ENCODE results near the gene VTA1. TPM values are rescaled to one million over a fixed set of nuclear protein-coding genes. Genes with fewer than 3 reads are reported as not detected.

The VTA1 gene
- total RNA-seq, 4 donors from 2014 or later, result 25.7 to 37.9 (median 28.2) TPM

GRCh38 chr6:142255785-142256184, 108.7 kb downstream of the VTA1 start:
- Histone ChIP-seq H3K9me3 (no peaks in the 10 kb centered on the region), H3K36me3 (no peaks in the 10 kb centered on the region), H3K27ac (replicated peaks in 1 of 4) (no peak overlapping the region), H3K4me1 (no peaks in the 10 kb centered on the region), H3K4me3 (no peak overlapping the region), H3K27me3 (no peaks in the 10 kb centered on the region)
- intact Hi-C loops (cut with DNase I), result no loop called here
- no peak for TF ChIP-seq POLR2AphosphoS5 (IDR thresholded peaks at IDR 0.05)
- TF ChIP-seq POLR2A (IDR thresholded peaks at IDR 0.05; ENCODE audit: low read depth), result no peak
- TF ChIP-seq EP300 (IDR thresholded peaks at IDR 0.05), result no peak
- TF ChIP-seq CTCF (IDR thresholded peaks at IDR 0.05), result no peak
- 40% methylated on average over 2 of the region's 2 CpGs for WGBS
- DNase-seq (ENCODE audit: extremely low spot score), result no peak

- Histone ChIP-seq H3K4me3 (no peak overlapping the region), H3K27ac (replicated peaks in 1 of 4) (no peak overlapping the region), H3K9me3 (no peaks in the 10 kb centered on the region), H3K36me3 (no peaks in the 10 kb centered on the region), H3K4me1 (no peaks in the 10 kb centered on the region), H3K27me3 (no peaks in the 10 kb centered on the region)
- DNase-seq (ENCODE audit: extremely low spot score), result no peak
- TF ChIP-seq POLR2AphosphoS5 (IDR thresholded peaks at IDR 0.05) (no peak), EP300 (IDR thresholded peaks at IDR 0.05) (no peak)
- intact Hi-C loops (cut with DNase I), result no loop called here
- 92% methylated on average over 6 of the region's 6 CpGs for WGBS
Measured at GRCh38 chr6:142258305-142258704, 111.2 kb downstream of the VTA1 start.

- no peak overlapping the region for H3K27ac ChIP-seq (replicated peaks in 1 of 4)
- no peaks in the 10 kb centered on the region for H3K4me1 ChIP-seq
- H3K9me3 ChIP-seq, result no peaks in the 10 kb centered on the region
- no peaks in the 10 kb centered on the region for H3K36me3 ChIP-seq
- intact Hi-C loops (cut with DNase I), result no loop called here
- WGBS, result 96% methylated on average over 8 of the region's 8 CpGs
- no peak for DNase-seq (ENCODE audit: extremely low spot score)
- no peaks in the 10 kb centered on the region for H3K27me3 ChIP-seq
- no peak overlapping the region for H3K4me3 ChIP-seq
- TF ChIP-seq POLR2AphosphoS5 (IDR thresholded peaks at IDR 0.05) (no peak), CTCF (IDR thresholded peaks at IDR 0.05) (no peak), EP300 (IDR thresholded peaks at IDR 0.05) (no peak), POLR2A (IDR thresholded peaks at IDR 0.05; ENCODE audit: low read depth) (no peak)
Measured at GRCh38 chr6:142258757-142259156, 111.7 kb downstream of the VTA1 start.

GRCh38 chr6:142260748-142261147, 113.7 kb downstream of the VTA1 start:
- H3K4me1 ChIP-seq, result no peaks in the 10 kb centered on the region
- no peak overlapping the region for H3K4me3 ChIP-seq
- intact Hi-C loops (cut with DNase I), result no loop called here
- WGBS, result 86% methylated on average over 3 of the region's 3 CpGs
- TF ChIP-seq POLR2A (IDR thresholded peaks at IDR 0.05; ENCODE audit: low read depth) (no peak), CTCF (IDR thresholded peaks at IDR 0.05) (no peak), POLR2AphosphoS5 (IDR thresholded peaks at IDR 0.05) (no peak), EP300 (IDR thresholded peaks at IDR 0.05) (no peak)
- no peak for DNase-seq (ENCODE audit: extremely low spot score)
- no peaks in the 10 kb centered on the region for H3K36me3 ChIP-seq
- H3K27ac ChIP-seq (replicated peaks in 1 of 4), result no peak overlapping the region
- no peaks in the 10 kb centered on the region for H3K9me3 ChIP-seq
- H3K27me3 ChIP-seq, result no peaks in the 10 kb centered on the region

GRCh38 chr6:142262231-142262630, 115.2 kb downstream of the VTA1 start:
- H3K4me1 ChIP-seq, result no peaks in the 10 kb centered on the region
- no peaks in the 10 kb centered on the region for H3K9me3 ChIP-seq
- no peak for DNase-seq (ENCODE audit: extremely low spot score)

More at GRCh38 chr6:142262231-142262630, 115.2 kb downstream of the VTA1 start:
- Histone ChIP-seq H3K4me3 (no peak overlapping the region), H3K27me3 (no peaks in the 10 kb centered on the region), H3K36me3 (no peaks in the 10 kb centered on the region), H3K27ac (replicated peaks in 1 of 4) (no peak overlapping the region)
- intact Hi-C loops (cut with DNase I), result no loop called here
- TF ChIP-seq EP300 (IDR thresholded peaks at IDR 0.05) (no peak), CTCF (IDR thresholded peaks at IDR 0.05) (no peak), POLR2A (IDR thresholded peaks at IDR 0.05; ENCODE audit: low read depth) (no peak), POLR2AphosphoS5 (IDR thresholded peaks at IDR 0.05) (no peak)

All from esophagus muscularis mucosa (tissue), 4 donors.